Posterior cingulate gyrus (tissue), 11 donors: ENCODE results near the gene ALK.

Experiments used
- DNase-seq, 10 donors: peaks; one replicate each; pipeline versions ENCODE4 v3.0.0 to v3.0.0-alpha.2; 2020 to 2021; ENCODE audit warnings: mixed read lengths in 3 of 10
- intact Hi-C: fragments of 100-400 bp; cut with DNase I; formaldehyde crosslinking; loops from one replicate; pipeline ENCODE4 v1.15.1; 2023

The ALK gene

DNA sequence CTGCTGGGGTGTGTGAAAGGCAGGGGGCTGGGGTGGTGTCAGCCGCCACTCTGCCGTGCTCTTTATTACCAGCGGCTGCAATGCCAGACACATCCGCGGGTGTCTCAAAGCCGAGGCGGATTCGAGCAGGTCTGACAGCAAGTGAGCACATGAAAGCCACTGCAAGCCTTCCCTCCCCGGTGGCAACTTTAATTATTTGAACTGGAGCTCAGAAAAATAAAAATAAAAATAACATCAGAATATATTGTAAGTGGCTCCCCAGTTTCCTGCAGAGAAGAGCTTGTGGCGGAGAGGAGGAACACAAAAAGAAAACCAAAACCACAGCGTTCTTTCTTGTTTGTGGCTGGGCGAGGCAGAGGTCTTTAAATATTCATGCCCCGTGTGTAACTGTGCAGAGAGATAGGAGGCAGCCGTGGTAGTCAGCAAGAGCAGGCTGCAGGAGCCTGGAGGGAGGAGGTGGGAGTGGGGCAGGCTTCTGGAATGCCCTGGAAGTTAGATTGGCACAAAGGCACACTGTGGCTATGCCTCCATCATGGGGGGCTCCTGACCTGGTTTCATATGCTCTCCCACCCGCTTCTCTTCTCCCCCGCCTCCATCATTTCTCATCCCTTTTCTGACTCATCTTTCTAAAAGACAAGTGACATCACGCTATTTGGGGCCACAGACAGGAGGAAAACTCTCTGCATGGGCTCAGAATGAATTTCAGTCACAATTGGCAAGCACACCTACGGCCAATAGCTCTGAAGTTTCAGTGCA, 606.4 kb downstream of the ALK start:
- peak in 7 of 10 donors; percentile 20 to 89 (median 39) for DNase-seq
- intact Hi-C loops: no loop called here

- DNase-seq: no peak
- intact Hi-C loops: no loop called here
These were observed 609.9 kb downstream of the ALK start for GRCh38 chr2:29311458-29311857.

DNA sequence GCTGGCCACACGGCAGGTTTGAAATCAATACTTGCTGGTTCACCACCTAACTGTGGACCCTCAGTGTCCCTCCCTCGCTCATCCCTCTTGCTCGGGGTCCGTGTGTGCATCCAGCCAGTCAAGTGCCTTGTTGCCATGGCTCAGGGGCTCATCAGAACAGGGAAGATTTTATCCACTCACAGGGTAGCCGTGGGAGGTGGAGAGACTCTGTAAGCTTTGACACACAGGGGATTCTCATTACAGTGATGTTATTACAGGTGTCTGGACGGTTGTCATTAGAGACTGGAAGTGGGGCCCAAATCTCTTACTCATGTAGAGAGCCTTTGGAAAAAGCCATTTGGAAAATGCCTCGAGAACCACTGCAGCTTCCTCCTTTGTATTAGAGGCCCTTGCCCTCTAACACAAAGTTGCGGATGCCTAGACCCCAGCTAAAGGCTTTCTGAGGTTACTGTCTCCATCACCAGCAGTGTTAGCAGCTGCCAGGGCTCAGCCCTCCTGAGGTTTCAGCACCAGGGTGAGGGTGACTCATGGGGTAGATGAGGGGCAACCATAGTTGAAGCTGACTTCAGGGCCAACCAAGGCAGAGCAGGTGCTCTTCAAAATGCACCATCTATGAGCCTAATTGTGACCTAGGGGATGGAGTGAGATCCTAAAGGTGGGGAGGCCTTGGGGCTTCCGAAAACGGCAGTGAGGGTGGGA, 610.6 kb downstream of the ALK start:
- intact Hi-C loops: no loop called here

GRCh38 chr2:29309090-29310029, 612.0 kb downstream of the ALK start:
- intact Hi-C loops: loop anchor here (2.0 kb wide), 1 partner anchor 531 kb away; no protein-coding TSS in a partner anchor
- DNase-seq: peak in 3 of 10 donors; percentile 28 to 50 (median 46)

More for the DNA sequence above, 610.6 kb downstream of the ALK start:
- DNase-seq: no peak

DNA sequence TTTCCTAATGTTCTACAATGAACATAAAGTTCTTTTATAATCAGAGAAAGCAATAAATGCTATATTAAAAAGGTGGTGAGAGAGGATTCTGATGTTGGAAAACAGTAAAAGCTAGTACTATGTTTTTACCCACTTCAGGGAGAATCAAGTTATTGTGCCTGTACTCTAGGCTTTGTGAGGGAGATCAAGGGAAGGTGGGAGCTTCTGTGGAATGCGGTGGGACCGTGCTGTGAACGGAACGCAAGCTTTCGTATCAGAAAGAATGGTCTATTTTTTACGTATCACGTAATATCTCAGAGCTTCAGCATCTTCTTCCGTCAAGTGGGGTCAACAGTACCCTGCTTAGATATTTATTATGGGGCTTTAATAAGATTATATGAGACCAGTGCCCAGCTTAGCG, 613.0 kb downstream of the ALK start:
- no peak for DNase-seq
- intact Hi-C loops: loop anchor here (2.0 kb wide), 1 partner anchor 532 kb away; no protein-coding TSS in a partner anchor

DNA sequence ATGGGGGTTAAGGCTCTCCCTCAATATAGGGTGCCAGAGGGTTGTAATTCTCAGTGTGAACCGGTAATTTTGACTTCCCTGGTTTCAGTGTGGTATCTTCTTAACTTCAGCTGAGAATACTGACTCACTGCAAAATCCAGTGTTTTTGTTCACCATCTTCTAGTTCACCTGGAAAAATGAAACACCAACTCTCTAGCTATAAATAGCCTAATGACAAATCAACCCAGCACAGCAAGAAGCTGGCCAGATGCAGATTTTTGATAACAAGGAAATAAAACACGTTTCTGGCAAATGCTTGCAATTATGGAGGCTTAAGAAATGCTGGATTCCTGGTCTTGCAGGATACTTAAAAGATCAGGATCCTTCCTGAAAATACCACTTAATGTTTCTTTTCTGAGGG, 613.9 kb downstream of the ALK start:
- intact Hi-C loops: no loop called here
- DNase-seq: no peak

DNA sequence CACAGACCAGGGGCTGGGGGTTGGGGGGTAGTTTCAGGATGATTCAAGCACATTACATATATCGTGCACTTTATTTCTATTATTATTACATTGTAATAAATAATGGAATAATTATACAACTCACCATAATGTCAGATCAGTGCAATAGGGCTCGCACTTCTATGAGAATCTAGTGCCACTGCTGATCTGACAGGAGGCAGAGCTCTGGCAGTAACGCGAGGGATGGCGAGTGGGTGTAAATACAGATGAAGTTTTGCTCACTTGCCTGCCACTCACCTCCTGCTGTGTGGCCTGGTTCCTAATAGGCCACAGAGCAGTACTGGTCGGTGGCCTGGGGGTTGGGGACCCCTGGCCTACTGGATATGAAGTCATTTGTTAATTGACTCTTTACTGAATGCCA, 615.6 kb downstream of the ALK start:
- DNase-seq: no peak
- intact Hi-C loops: no loop called here

- intact Hi-C loops: no loop called here
- DNase-seq: no peak
These were observed 616.9 kb downstream of the ALK start for GRCh38 chr2:29304399-29305060.

GRCh38 chr2:29296585-29296984, 624.8 kb downstream of the ALK start:
- DNase-seq: no peak
- intact Hi-C loops: loop anchor here (5.0 kb wide), 1 partner anchor 626 kb away; the partner anchor contains the start of gene ALK

DNA sequence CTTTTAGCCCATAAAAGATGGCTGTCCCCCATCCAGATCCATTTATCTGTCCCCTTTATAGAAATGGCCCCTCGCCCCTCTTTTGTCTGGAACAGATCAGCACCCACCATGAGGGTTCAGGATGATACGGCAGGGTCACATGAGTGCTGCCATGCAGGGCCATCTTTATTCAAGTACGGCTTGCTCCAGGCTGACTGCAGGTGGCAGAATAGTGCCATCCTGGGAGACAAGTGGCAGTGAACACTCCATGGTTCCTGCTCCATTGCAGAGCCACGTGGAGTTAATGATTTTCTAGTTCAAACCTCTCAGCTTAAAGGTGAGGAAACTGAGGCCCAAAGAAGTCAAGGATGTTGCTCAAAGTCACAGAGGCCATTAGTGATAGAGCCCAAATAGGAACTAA, 625.5 kb downstream of the ALK start:
- peak in 6 of 10 donors; percentile 21 to 90 (median 60) for DNase-seq
- intact Hi-C loops: loop anchor here (5.0 kb wide), 1 partner anchor 626 kb away; the partner anchor contains the start of gene ALK

- DNase-seq: no peak
- intact Hi-C loops: no loop called here
These were observed 627.5 kb downstream of the ALK start for GRCh38 chr2:29293830-29294438.

DNA sequence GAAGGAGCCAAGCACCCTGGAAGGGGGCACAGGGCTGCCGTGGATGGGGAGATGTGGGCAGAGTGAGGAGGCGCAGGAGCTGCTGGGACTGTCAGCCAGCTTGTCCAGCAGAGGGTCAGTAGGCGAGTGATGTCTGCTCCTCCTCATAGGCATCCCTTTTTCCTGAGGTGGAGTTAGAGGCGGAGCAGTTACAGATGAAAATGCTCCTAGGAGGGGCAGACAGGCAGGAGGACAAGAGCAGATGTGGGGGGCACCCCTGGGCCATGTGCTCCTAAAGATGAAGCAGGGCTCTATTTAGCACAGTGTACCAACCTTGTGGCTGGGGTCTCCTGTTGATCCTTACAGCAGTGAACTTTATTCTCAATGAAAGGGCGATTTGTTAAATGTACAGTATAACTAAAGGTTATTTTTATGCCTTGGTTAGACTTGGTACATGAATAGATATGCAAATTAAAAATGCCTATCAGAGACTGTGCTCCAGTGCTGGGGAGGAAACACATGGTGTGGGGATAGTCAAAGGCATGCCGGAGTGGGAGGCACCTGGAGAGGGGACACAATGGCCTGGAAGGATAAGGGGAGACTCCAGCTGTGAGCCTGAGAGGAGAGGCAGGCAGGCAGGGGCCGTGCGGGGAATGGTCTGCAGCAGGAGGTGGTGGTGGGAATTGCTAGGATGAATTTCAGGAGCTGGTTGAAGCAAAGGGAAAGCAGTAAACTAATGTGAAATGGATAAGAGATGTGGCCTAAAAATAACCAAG, 630.9 kb downstream of the ALK start:
- intact Hi-C loops: no loop called here
- DNase-seq: no peak

DNA sequence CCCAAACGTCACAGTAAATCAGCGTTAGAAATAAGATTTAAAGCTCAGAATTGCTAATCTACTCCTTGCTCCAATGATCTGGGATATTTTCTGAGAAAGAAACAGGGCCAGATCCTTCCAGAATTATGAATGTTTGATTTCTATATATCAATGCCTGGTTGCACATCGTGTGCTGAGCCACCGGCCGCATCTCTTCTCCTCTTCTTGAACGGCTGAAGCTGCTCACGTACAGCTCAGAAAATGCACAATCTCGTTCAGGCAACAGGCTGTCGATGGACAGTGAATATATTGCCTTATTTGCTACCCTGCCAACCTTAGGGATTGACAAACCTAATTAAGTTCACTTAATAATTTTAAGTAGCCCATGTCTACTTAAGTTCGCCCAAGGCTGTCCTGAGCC, 636.7 kb downstream of the ALK start:
- intact Hi-C loops: no loop called here
- no peak for DNase-seq

- peak in 1 of 10 donors; percentile 16 for DNase-seq
- intact Hi-C loops: no loop called here
These were observed 639.5 kb downstream of the ALK start for GRCh38 chr2:29281916-29282247.

DNA sequence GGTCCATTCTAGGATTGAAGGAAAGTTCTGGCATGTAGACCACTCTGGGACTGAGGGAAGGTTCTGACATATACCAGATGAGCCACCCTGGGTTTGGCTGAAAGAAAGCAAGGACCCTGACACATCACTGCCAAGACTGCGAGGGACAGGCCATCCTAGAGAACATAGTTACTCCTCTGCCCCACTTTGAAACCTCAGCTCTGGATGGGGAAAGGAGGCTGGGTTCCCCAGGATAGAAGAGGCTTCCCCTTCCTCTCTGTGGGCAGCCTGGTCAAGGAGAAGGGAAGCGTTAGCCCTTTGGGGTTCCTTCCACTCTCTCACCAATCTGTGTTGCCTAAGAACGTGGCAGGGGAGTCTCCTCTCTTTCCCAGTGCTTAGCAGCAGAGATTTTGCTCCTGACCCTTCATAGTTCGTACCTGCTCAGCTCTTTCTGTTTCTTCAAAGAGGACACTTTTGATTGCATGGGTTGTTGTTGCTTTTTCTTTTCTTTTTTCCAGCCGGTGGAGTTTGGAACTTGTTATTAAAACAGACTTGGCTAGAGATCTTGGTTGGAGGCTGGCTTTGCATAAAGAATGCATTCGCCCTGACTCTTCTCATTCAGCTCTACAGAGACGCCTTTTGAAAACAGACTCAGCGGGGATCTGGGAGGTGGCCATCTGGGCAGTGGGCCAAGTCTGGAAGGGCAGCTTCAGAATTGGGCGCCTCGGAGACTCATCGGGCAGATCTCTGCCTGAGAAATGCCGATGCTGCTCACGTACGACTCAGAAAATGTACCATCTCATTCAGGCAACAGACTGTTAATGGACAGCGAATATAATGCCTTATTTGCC, 640.1 kb downstream of the ALK start:
- peak; percentile 82 to 97 (median 84) for DNase-seq

DNA sequence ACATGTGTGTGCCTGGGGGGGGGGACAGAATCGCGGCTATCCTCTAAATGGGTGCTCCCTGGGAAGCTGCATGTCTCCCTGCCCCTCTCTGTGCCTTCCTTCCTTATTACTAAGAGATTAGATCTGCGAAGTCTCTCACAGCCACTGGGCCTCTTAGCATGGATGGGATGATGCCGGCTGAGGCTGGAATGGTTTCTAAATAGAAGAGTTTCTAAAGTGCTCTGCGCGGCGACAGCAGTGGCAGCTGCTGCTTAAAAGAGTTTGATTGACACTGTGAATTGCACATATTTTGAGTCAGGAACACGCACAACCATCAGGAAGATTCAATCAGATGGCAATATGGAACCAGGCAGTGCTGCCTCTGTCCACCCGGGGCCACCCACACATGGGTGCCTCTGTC, 642.4 kb downstream of the ALK start:
- intact Hi-C loops: no loop called here
- DNase-seq: peak in 3 of 10 donors; percentile 12 to 82 (median 35)

More for the DNA sequence above, 640.1 kb downstream of the ALK start:
- intact Hi-C loops: no loop called here

DNA sequence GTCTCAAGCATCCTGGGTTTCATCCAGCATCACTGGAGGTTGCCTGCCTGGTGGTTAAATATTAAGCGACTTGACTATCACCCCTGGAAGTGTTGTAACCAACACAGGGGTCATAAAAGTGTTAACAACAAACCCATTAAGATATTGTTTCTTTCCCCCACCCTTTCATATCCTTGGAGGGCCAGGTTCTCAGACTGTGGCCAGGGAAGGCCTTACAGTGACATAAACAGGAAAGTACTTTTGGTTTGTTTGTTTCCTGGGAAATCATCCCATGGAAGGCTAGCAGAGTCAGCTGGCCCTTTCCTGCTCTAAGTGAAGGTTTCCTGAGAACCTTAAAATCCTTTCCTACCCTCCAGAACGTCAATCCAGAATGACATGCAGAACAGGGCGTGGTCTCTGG, 645.2 kb downstream of the ALK start:
- intact Hi-C loops: no loop called here
- DNase-seq: no peak

DNA sequence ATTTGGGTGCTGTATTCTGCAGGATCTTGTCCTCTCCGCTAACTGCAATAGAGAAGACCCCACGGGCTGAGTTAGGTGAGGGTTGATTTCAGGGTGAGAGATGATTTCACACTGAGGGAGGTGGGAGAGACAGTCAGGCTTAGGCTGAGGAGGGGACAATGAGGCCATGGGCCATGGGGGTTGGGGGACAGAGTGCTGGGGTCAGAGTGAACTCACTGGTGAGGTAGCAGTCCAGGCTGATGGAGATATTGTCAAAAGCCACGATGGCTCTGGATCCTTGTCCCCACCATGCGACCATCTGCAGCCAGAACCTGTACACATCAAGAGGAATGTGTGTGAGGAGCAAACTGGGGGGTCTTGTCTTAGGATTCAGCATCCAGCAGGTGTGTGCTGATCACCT, 646.2 kb downstream of the ALK start:
- intact Hi-C loops: no loop called here
- DNase-seq: no peak
